Fibroblast of lung (primary cell): ENCODE results near the gene WWOX.

ENCODE experiments used
- EZH2 ChIP-seq: IDR thresholded peaks from 2 replicates; pipeline ENCODE4 v1.5.1; 2012; ENCODE audit warnings: low read length, control low read depth, mild to moderate bottlenecking; ENCODE audit errors: missing control alignments
- TF ChIP-seq, protein P1 (sequence below), 2 donors: IDR thresholded peaks in 1 of 2; conservative IDR thresholded peaks in 1 of 2; 1 replicate in 1 of 2; 2 replicates in 1 of 2; pipeline ENCODE4 v1.5.1; 2011 to 2012; ENCODE audit warnings: low read length in 2 of 2, control low read depth in 1 of 2, inconsistent platforms in 1 of 2, low read depth in 1 of 2, mild to moderate bottlenecking in 1 of 2

DNA sequence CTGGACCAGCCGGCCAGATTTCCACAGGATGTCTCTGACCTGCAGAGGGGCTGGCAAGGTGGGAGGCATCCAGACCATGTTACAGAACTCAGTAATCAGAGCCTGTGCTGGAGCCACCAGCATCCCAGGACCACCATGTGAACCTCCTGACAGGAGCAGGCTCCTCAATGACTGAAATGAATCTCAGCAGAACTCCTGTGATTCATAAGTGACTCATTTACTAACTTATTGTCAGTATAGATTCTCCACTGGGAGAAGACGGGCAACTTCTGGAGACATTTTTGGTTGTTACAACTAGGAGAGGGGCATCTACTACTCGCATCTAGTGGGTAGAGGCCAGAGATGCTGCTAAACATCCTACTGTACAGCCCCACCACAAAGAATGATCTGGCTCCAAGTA lies 3.1 kb upstream of the WWOX start:
- TF ChIP-seq, protein P1, sequence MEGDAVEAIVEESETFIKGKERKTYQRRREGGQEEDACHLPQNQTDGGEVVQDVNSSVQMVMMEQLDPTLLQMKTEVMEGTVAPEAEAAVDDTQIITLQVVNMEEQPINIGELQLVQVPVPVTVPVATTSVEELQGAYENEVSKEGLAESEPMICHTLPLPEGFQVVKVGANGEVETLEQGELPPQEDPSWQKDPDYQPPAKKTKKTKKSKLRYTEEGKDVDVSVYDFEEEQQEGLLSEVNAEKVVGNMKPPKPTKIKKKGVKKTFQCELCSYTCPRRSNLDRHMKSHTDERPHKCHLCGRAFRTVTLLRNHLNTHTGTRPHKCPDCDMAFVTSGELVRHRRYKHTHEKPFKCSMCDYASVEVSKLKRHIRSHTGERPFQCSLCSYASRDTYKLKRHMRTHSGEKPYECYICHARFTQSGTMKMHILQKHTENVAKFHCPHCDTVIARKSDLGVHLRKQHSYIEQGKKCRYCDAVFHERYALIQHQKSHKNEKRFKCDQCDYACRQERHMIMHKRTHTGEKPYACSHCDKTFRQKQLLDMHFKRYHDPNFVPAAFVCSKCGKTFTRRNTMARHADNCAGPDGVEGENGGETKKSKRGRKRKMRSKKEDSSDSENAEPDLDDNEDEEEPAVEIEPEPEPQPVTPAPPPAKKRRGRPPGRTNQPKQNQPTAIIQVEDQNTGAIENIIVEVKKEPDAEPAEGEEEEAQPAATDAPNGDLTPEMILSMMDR (conservative IDR thresholded peaks at IDR 0.05 in 1 of 2, IDR thresholded peaks at IDR 0.05 in 1 of 2; ENCODE audit: low read depth in 1 of 2, low read length in 2 of 2) = no peak
- no peak for TF ChIP-seq EZH2
